Measurements from ENCODE around the gene PRR23E. TPM values are rescaled to one million over a fixed set of nuclear protein-coding genes. Genes with fewer than 3 reads are reported as not detected.

PRR23E gene
- total and polyA plus RNA-seq, 2 donors (not counting 3 experiments of a cell fraction or from before 2014, with no cell fraction given), result not detected

DNA sequence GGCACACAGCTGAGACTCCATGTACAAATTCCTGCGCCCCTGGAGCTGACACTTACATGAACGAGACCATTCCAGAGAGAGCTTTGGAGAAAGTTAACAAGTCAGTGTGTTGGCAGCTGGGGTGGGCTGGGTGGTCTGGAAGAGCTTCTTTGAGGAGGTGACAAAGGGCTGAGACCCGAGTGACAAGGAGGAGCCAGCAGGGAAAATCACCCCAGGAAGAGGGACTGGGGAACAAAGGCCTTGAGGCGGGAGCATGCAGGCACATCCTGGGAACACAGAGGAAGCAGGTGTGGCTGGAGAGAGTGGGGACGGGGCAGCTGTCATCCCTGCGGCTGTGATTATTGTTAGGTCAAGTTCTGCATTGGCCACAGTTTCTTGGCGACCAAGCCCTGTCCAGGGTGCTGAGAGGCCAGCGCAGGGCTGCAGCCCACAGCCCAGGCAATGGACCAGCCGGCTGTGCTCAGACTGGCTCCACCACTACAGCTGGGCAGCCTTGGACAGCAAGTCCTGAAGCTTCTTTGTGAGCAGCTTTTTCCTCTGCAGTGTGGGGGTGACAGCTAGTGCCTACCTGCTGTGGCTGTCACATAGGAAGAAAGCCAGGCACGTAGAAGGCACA, 34.2 kb upstream of the PRR23E start:
- Histone ChIP-seq H3K9me3 (replicated peaks; ENCODE audit: control insufficient read depth, insufficient read depth, low read length) (no peaks in the 10 kb centered on the region), H2AFZ (ENCODE audit: low read depth, low read length) (no peak overlapping the region), H3K79me2 (ENCODE audit: control insufficient read depth, insufficient read depth, low read length) (no peaks in the 10 kb centered on the region), H3K36me3 (ENCODE audit: control insufficient read depth in 2 of 2, extremely low read depth in 1 of 2, insufficient read depth in 2 of 2, low read length in 2 of 2) (no peaks in the 10 kb centered on the region), H3K4me3 (replicated peaks in 1 of 3; ENCODE audit: insufficient read depth in 1 of 3, low read depth in 1 of 3, low read length in 3 of 3) (no peak overlapping the region), H3K9ac (replicated peaks; ENCODE audit: extremely low read depth, insufficient read depth, low read length) (no peak overlapping the region), H4K20me1 (replicated peaks; ENCODE audit: control insufficient read depth, extremely low read depth, insufficient read depth, low read length) (no peaks in the 10 kb centered on the region), H3K4me1 (ENCODE audit: control insufficient read depth, extremely low read depth, insufficient read depth, low read length) (no peaks in the 10 kb centered on the region), H3K27me3 (ENCODE audit: control insufficient read depth in 2 of 2, insufficient read depth in 2 of 2, low read length in 2 of 2) (no peaks in the 10 kb centered on the region), H3K27ac (ENCODE audit: insufficient read depth, low read depth, low read length) (no peak overlapping the region), H3K9me1 (replicated peaks; ENCODE audit: control insufficient read depth, extremely low read depth, insufficient read depth, low read length) (no peaks in the 10 kb centered on the region), H3K4me2 (ENCODE audit: insufficient read depth, low read length) (no peak overlapping the region)
- peak; percentile 17 for DNase-seq (ENCODE audit: low read depth, low spot score)
- intact Hi-C loops (cut with micrococcal nuclease) (no loop called here), dilution Hi-C loops (cut with MboI; ENCODE audit: extremely low pct_ligation_motif_present, low sequenced_read_pairs) (no loop called here)
- FAIRE-seq, result no peak
- ChIA-PET POLR2A (no interaction called here), CTCF (interaction anchor here (1.3 kb wide), 1 partner anchor 10 kb away, joined by 3 read pairs; no protein-coding TSS in a partner anchor)
- TF ChIP-seq EZH2 (IDR thresholded peaks at IDR 0.05; ENCODE audit: borderline replicate concordance, low read depth, low read length, severe bottlenecking) (no peak), POLR2AphosphoS5 (IDR thresholded peaks at IDR 0.05; ENCODE audit: insufficient read depth, low read depth, low read length) (no peak), POLR2A (IDR thresholded peaks at IDR 0.05; ENCODE audit: low read depth, low read length) (no peak), MYC (IDR thresholded peaks at IDR 0.05; ENCODE audit: low read depth, low read length) (no peak)
- TF ChIP-seq, protein P1, sequence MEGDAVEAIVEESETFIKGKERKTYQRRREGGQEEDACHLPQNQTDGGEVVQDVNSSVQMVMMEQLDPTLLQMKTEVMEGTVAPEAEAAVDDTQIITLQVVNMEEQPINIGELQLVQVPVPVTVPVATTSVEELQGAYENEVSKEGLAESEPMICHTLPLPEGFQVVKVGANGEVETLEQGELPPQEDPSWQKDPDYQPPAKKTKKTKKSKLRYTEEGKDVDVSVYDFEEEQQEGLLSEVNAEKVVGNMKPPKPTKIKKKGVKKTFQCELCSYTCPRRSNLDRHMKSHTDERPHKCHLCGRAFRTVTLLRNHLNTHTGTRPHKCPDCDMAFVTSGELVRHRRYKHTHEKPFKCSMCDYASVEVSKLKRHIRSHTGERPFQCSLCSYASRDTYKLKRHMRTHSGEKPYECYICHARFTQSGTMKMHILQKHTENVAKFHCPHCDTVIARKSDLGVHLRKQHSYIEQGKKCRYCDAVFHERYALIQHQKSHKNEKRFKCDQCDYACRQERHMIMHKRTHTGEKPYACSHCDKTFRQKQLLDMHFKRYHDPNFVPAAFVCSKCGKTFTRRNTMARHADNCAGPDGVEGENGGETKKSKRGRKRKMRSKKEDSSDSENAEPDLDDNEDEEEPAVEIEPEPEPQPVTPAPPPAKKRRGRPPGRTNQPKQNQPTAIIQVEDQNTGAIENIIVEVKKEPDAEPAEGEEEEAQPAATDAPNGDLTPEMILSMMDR (IDR thresholded peaks at IDR 0.05; ENCODE audit: extremely low read depth in 1 of 2, insufficient read depth in 1 of 2, low read depth in 1 of 2, low read length in 2 of 2), result no peak
- TF ChIP-seq, protein P2, sequence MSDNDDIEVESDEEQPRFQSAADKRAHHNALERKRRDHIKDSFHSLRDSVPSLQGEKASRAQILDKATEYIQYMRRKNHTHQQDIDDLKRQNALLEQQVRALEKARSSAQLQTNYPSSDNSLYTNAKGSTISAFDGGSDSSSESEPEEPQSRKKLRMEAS (IDR thresholded peaks at IDR 0.05; ENCODE audit: insufficient read depth, insufficient read length), result no peak
- BruUV-seq (replicated peaks), result no TSS peak

Data from endothelial cell of umbilical vein (primary cell).